BLaER1 (cell line): ENCODE results near the gene ADAT3.

Source experiments
- H3K27ac ChIP-seq: shearing (Covaris generic); formaldehyde crosslinking; 2 replicates; pipeline ENCODE4 v1.8.1; 2022
- H3K27me3 ChIP-seq: shearing (Covaris generic); formaldehyde crosslinking; 2 replicates; pipeline ENCODE4 v1.8.1; 2022
- H3K36me3 ChIP-seq: shearing (Covaris generic); formaldehyde crosslinking; 2 replicates; pipeline ENCODE4 v1.8.1; 2022
- H3K4me1 ChIP-seq: shearing (Covaris generic); formaldehyde crosslinking; 2 replicates; pipeline ENCODE4 v1.8.1; 2022
- H3K4me2 ChIP-seq: shearing (Covaris generic); formaldehyde crosslinking; 2 replicates; pipeline ENCODE4 v1.8.1; 2022
- H3K4me3 ChIP-seq: shearing (Covaris generic); formaldehyde crosslinking; 2 replicates; pipeline ENCODE4 v1.8.1; 2022
- H3K9ac ChIP-seq: shearing (Covaris generic); formaldehyde crosslinking; 2 replicates; pipeline ENCODE4 v1.8.1; 2022
- H3K9me3 ChIP-seq: shearing (Covaris generic); formaldehyde crosslinking; 2 replicates; pipeline ENCODE4 v1.8.1; 2022
- H4K20me1 ChIP-seq: shearing (Covaris generic); formaldehyde crosslinking; 2 replicates; pipeline ENCODE4 v1.8.1; 2022
- Cebpa-rat ChIP-seq: shearing (Covaris generic); IDR thresholded peaks from 2 replicates; pipeline ENCODE4 v1.8.1; 2022

Gene ADAT3

DNA sequence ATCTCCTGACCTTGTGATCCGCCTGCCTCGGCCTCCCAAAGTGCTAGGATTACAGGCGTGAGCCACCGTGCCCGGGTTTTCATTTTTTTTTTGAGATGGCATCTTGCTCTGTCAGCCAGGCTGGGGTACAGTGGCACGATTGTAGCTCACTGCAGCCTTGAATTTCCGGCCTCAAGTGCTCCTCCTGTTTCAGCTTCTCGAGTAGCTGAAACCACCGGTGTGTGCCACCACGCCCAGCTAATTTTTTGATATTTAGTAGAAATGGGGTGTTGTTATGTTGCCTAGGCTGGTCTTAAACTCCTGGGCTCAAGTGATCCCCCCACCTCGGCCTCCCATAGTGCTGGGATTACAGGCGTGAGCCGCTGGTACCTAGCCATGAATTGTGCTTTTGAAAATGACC is 5.9 kb downstream of the ADAT3 start:
- Histone ChIP-seq H3K9ac (no peak overlapping the region), H4K20me1 (peaks cover 96% of the 10 kb centered on the region), H3K4me3 (no peak overlapping the region), H3K4me2 (peak overlapping the region; percentile 94), H3K4me1 (peaks cover 70% of the 10 kb centered on the region), H3K9me3 (no peaks in the 10 kb centered on the region), H3K36me3 (peaks cover 40% of the 10 kb centered on the region), H3K27ac (peak overlapping the region; percentile 26; the same call in 1 of the 2 replicates), H3K27me3 (no peaks in the 10 kb centered on the region)
- no peak for TF ChIP-seq Cebpa-rat

DNA sequence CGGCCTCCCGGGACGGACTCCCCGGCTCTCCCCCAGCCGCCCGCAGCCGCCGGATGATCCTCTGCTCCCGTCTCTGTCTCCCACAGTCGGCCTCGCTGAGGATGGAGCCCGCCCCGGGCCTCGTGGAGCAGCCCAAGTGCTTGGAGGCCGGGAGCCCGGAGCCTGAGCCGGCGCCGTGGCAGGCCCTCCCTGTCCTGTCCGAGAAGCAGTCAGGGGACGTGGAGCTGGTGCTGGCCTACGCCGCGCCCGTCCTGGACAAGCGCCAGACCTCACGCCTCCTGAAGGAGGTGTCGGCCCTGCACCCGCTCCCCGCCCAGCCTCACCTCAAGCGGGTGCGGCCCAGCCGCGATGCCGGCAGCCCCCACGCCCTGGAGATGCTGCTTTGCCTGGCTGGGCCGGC is 6.8 kb downstream of the ADAT3 start:
- no peaks in the 10 kb centered on the region for H3K9me3 ChIP-seq

DNA sequence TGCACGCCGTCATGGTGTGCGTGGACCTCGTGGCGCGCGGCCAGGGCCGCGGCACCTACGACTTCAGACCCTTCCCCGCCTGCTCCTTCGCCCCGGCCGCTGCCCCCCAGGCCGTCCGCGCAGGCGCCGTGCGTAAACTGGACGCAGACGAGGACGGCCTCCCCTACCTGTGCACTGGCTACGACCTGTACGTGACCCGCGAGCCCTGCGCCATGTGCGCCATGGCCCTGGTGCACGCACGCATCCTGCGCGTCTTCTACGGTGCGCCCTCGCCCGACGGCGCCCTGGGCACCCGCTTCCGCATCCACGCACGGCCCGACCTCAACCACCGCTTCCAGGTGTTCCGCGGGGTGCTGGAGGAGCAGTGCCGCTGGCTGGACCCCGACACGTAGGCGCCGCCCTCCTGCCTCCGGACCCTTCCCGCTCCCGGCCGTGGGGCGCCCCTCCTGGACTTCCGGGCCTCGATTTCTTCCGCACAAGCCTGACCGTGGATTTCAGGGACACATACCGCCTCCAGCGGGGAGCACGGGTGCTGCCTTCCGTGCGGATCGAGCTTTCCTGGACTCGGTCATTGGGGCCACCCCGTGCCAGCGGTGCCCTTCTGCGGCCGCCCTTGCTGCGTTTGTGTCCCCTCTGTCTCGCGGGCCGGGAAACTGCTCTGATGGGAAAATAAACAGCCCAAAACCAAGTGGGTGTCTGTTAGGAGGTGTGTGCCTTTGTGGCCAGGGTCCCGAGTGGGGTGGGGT is 7.7 kb downstream of the ADAT3 start:
- Histone ChIP-seq H3K9ac (no peak overlapping the region), H3K27me3 (no peaks in the 10 kb centered on the region), H3K27ac (no peak overlapping the region), H3K4me1 (peaks cover 52% of the 10 kb centered on the region), H3K36me3 (peaks cover 59% of the 10 kb centered on the region), H3K4me2 (no peak overlapping the region), H3K9me3 (no peaks in the 10 kb centered on the region), H4K20me1 (peaks cover 96% of the 10 kb centered on the region), H3K4me3 (no peak overlapping the region)
- TF ChIP-seq Cebpa-rat: no peak

More for the DNA sequence above, 6.8 kb downstream of the ADAT3 start:
- H3K36me3 ChIP-seq: peaks cover 49% of the 10 kb centered on the region
- no peak overlapping the region for H3K4me2 ChIP-seq
- peaks cover 61% of the 10 kb centered on the region for H3K4me1 ChIP-seq
- no peak for TF ChIP-seq Cebpa-rat
- no peak overlapping the region for H3K9ac ChIP-seq
- peaks cover 96% of the 10 kb centered on the region for H4K20me1 ChIP-seq
- H3K27me3 ChIP-seq: no peaks in the 10 kb centered on the region
- no peak overlapping the region for H3K27ac ChIP-seq
- H3K4me3 ChIP-seq: no peak overlapping the region

DNA sequence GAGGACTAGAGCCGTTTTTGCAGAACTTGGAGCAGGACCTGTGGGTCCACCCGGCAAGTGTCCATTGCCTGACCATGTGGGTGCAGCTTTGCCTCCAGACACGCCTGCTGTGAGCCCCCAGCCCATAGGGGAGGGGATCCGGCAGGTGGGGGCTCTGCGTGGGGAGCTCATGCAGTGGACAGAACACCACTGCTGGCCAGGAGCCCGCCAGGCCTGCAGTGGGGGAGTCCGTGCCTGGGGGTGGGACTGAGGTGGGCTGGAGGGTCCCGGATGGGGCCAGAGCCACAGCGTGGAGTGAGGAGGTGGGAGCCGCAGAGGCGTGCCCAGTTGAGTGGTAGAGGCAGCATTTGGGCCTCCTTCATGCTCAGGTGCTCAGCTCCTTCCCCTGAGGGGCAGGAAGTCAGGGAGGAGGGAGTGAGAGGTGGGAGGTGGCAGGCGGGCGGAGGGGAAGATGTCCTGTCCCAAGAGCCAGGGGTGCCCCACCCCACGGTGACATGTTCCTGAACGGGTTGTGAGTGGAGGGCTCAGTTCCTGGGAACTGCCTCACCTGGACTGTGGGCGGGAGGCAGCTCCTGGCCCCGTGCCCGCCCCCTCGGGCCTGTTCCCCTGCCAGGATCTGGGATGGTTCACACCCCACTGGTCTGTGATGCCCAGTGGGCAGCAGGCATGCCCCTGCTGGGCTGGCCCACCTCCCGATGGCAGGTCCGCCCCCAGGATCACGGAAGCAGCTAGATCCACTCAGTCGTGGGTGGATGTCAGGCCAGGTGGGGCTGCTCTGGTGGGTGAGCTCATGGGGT is 8.8 kb downstream of the ADAT3 start:
- no peak for TF ChIP-seq Cebpa-rat
- H4K20me1 ChIP-seq: peaks cover 87% of the 10 kb centered on the region
- peak overlapping the region; percentile 28; the same call in 1 of the 2 replicates for H3K4me2 ChIP-seq
- no peaks in the 10 kb centered on the region for H3K9me3 ChIP-seq
- H3K27me3 ChIP-seq: no peaks in the 10 kb centered on the region
- no peak overlapping the region for H3K9ac ChIP-seq
- H3K4me3 ChIP-seq: no peak overlapping the region
- H3K27ac ChIP-seq: 0 out of 2 replicates have a peak overlapping the region, but pooled peaks have one; percentile 22
- H3K4me1 ChIP-seq: peaks cover 41% of the 10 kb centered on the region
- H3K36me3 ChIP-seq: peaks cover 69% of the 10 kb centered on the region

DNA sequence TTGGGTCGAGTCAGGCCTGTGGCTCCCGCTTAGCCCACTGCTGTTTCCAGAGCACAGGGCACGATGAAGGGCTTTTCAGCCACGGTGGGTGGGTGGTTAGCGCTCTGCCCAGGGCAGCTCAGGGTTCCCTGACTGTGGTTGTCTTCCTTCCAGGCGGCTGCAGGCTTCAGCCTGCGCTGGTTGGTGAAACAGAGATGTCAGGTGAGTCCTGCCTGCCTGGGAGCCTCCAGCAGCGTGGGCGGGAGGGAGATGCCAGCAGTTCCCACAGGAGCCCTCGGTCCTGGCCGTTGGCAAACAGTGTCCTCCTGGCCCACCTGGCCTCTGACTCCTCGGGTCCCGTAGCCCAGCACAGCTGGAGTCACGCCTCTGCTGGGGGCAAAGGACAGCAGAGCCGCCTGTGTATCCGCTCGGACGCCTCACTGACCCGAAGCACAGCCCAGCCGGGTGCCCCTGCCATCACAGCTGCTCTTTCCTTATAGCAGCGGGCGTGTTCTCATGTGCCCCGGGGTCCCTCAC is 9.7 kb downstream of the ADAT3 start:
- H3K9ac ChIP-seq: 0 out of 2 replicates have a peak overlapping the region, but pooled peaks have one; percentile 10
- TF ChIP-seq Cebpa-rat: no peak
- no peak overlapping the region for H3K4me3 ChIP-seq
- peaks cover 32% of the 10 kb centered on the region for H3K4me1 ChIP-seq
- no peak overlapping the region for H3K27ac ChIP-seq
- no peak overlapping the region for H3K4me2 ChIP-seq
- no peaks in the 10 kb centered on the region for H3K27me3 ChIP-seq
- peaks cover 78% of the 10 kb centered on the region for H3K36me3 ChIP-seq
- H4K20me1 ChIP-seq: peaks cover 78% of the 10 kb centered on the region
- H3K9me3 ChIP-seq: no peaks in the 10 kb centered on the region

DNA sequence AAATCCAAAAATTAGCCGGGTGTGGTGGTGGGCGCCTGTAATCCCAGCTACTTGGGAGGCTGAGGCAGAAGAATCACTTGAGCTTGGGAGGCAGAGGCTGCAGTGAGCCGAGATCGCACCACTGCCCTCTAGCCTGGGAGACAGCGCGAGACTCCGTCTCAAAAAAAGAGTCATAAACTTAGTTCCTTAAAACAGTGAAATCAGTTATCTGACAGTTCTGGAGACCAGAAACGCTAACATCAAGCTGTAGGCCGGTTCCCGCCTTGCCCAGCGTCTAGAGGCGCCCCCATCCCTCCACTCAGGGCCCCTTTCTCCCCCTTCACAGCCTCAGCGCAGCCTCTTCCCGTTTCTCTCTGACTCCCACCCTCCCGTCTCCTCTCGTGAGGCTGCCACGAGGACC is 11.9 kb downstream of the ADAT3 start:
- H3K36me3 ChIP-seq: peaks cover 95% of the 10 kb centered on the region
- TF ChIP-seq Cebpa-rat: no peak

DNA sequence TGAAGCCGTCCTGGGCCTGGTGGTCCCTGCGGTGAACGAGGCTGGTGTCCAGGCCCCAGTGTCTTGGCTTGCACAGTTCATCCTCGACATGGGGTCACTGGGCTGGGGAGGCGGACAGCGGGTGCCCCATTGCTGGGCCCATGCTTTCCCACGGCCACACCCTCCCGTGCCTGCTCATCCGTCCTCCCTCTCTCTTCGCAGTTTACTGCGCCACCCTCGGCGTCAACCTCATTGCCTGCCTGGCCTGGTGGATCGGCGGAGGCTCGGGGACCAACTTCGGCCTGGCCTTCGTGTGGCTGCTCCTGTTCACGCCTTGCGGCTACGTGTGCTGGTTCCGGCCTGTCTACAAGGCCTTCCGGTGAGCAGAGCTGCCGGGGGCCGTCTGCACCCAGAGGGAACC is 12.7 kb downstream of the ADAT3 start:
- Histone ChIP-seq H3K9ac (no peak overlapping the region), H3K4me3 (no peak overlapping the region), H3K27me3 (no peaks in the 10 kb centered on the region), H3K4me2 (no peak overlapping the region), H3K36me3 (peaks cover 95% of the 10 kb centered on the region), H3K27ac (no peak overlapping the region), H3K9me3 (no peaks in the 10 kb centered on the region), H4K20me1 (peaks cover 52% of the 10 kb centered on the region), H3K4me1 (peaks cover 17% of the 10 kb centered on the region)
- no peak for TF ChIP-seq Cebpa-rat

More for the DNA sequence above, 11.9 kb downstream of the ADAT3 start:
- Histone ChIP-seq H3K4me3 (no peak overlapping the region), H3K9ac (no peak overlapping the region), H4K20me1 (peaks cover 60% of the 10 kb centered on the region), H3K4me2 (no peak overlapping the region), H3K9me3 (no peaks in the 10 kb centered on the region), H3K4me1 (peaks cover 17% of the 10 kb centered on the region), H3K27me3 (no peaks in the 10 kb centered on the region), H3K27ac (no peak overlapping the region)

DNA sequence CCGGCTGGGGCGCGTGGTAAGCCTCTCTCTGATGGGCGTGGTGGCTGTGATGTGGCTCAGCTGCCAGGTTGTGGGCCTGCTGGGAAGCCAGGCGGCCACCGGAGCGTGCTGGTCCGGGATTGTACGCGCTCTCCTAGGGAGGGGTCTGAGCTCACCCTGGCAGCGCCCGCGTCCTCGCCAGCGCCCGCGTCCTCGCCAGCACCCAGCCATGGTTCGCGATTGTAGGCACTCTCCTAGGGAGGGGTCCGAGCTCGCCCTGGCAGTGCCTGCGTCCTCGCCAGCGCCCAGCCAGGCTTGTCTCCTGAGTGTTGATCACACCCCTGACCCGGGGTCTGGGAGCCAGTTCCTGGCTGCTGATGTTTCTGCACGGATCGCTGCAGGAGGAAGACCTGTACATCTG is 13.8 kb downstream of the ADAT3 start:
- Histone ChIP-seq H3K27ac (no peak overlapping the region), H3K27me3 (no peaks in the 10 kb centered on the region), H3K9ac (no peak overlapping the region), H3K4me2 (no peak overlapping the region), H3K9me3 (no peaks in the 10 kb centered on the region), H4K20me1 (peaks cover 42% of the 10 kb centered on the region), H3K36me3 (peaks cover 95% of the 10 kb centered on the region), H3K4me3 (no peak overlapping the region), H3K4me1 (peaks cover 14% of the 10 kb centered on the region)
- TF ChIP-seq Cebpa-rat: no peak

DNA sequence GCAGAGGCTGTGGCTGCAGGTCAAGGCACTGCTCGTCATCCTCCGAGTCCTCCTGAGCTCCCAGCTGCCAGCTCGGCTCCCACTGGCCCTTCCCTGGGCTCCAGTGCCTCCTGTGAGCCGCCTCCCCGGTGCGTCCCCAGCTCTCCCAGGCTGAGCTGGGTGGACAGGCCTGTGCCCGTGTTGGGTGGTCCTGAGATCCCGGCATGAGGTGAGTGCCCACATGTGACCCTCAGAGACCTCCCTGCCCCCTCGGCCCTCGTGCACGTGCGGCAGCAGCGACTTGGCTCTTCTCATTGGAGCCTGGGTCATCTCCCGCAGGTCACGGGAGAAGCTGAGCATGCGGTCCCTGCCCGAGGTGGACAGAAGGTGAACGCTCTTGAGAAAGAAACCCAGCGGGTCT is 15.4 kb downstream of the ADAT3 start:
- Histone ChIP-seq H3K27ac (no peak overlapping the region), H3K9ac (no peak overlapping the region), H4K20me1 (peaks cover 27% of the 10 kb centered on the region; the same call in 1 of the 2 replicates), H3K27me3 (no peaks in the 10 kb centered on the region), H3K9me3 (no peaks in the 10 kb centered on the region), H3K4me1 (peaks cover 12% of the 10 kb centered on the region), H3K4me2 (no peak overlapping the region), H3K4me3 (no peak overlapping the region), H3K36me3 (peaks cover 96% of the 10 kb centered on the region)
- no peak for TF ChIP-seq Cebpa-rat

DNA sequence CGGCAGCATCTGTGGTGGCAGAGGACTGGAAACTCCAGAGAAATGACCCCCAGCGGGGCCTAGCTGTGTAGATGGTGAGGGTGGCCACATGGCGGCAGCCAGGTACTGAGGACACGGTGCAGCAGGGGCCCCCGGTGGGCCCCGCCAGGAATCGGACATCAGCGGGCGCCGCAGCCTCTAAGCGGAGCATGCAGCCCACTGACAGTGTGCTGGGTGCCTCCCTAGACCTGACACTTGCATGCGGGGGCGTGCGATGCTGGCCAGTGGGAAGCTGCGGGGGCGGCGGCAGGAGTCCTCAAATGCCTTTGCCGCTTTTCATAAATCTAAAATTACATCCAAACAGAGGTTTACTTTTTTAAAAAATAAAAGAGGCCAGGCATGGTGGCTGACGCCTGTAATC is 16.1 kb downstream of the ADAT3 start:
- Histone ChIP-seq H3K36me3 (peaks cover 93% of the 10 kb centered on the region), H3K27me3 (no peaks in the 10 kb centered on the region), H4K20me1 (peaks cover 22% of the 10 kb centered on the region; the same call in 1 of the 2 replicates), H3K9ac (no peak overlapping the region), H3K4me1 (peaks cover 18% of the 10 kb centered on the region), H3K4me2 (no peak overlapping the region), H3K9me3 (no peaks in the 10 kb centered on the region), H3K27ac (no peak overlapping the region), H3K4me3 (no peak overlapping the region)
- no peak for TF ChIP-seq Cebpa-rat
